ENCODE measurements around the gene LYL1.
A peak's percentile ranks its signal among the peaks of the same experiment; 100 is the strongest.

Gene LYL1

DNA sequence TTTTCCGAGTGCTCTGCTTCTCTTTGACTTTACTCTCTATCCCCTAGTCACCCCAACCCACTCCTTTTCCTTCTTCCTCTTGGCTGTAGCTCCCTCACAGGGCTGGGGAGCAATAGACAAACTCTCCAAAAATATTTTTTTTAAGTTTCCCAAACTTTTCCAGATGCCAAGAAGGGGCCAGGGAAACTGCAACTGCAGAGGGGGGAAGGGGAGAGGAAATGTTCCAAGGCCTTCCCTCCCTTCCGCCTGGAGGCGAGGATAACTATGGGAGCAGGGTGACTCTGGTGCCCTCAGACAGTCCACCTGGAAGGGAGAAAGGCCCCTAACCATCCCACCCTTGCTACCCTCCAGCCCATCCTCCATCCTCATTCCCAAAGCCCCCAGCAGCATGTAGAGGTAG lies 49.4 kb downstream of the LYL1 start:
- Histone ChIP-seq H3K4me3 (no peak overlapping the region), H3K9ac (peak overlapping the region in 1 of 11 experiments; percentile 17; a peak in 1 of 22 replicates), H3K36me3 (0 out of 22 replicates have a peak, but pooled peaks cover 0 to under 1% (median 0%) of the 10 kb centered on the region in 11 experiments), H3K4me1 (peaks cover 15 to 90% (median 67%) of the 10 kb centered on the region in 10 experiments), H4K20me1 (peaks cover 0 to 96% (median 71%) of the 10 kb centered on the region in 11 experiments; a peak in 18 of 22 replicates), H3K27me3 (peaks cover 0 to 4% (median 0%) of the 10 kb centered on the region in 11 experiments; a peak in 1 of 22 replicates), H3K4me2 (peak overlapping the region in 3 of 11 experiments; percentile 26 to 64 (median 63); a peak in 2 of 22 replicates), H3K27ac (no peak overlapping the region), H3K9me3 (replicated peaks in 1 of 11) (no peaks in the 10 kb centered on the region)
- no peak for TF ChIP-seq Cebpa-rat (IDR thresholded peaks at IDR 0.05)

DNA sequence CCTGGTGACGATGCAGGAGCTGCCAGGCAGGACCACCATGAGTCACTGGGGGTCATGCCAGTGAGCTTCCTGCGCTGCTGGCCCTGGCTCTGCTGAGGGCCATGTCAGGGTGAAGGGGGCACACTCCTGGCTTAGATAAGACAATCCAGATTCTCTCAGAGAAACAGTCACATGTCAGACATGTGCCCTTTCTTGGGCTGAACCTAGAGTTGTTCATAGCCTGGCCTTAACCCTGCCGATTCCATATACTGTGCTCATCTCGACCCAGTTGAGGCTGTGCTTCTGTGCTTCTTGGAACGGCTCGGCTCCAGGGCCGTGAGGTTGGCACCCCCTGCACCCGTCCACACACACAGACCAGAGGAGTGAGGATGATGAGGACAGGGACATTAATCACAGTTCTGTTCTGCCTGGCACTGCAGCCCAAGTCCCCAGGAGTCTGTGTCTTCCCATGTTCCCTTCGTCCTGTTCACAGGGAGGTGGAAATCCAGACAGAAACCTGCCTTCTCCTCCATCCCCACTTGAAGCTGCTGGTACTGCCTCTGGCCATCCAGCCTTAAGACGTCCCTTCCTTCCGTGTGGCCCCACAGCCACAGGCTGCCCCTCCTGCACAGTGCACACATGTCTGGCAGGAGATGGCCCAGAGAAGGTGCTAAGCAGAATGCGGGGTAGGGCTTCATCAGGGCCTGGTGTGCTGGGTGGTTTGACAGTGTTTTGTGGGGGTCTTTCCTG lies 50.0 kb downstream of the LYL1 start:
- Histone ChIP-seq H3K9ac (peak overlapping the region in 4 of 11 experiments; percentile 7 to 38 (median 15); a peak in 3 of 22 replicates), H3K4me1 (peaks cover 15 to 93% (median 65%) of the 10 kb centered on the region in 10 experiments), H3K4me2 (peak overlapping the region in 10 of 11 experiments; percentile 73 to 88 (median 84); a peak in 18 of 22 replicates), H4K20me1 (peaks cover 0 to 96% (median 75%) of the 10 kb centered on the region in 11 experiments; a peak in 18 of 22 replicates), H3K27me3 (peaks cover 0 to 4% (median 0%) of the 10 kb centered on the region in 11 experiments; a peak in 1 of 22 replicates), H3K4me3 (no peak overlapping the region), H3K27ac (no peak overlapping the region; a peak in 1 of 22 replicates), H3K36me3 (peaks cover 0 to 5% (median 0%) of the 10 kb centered on the region in 11 experiments; a peak in 1 of 22 replicates), H3K9me3 (replicated peaks in 1 of 11) (no peaks in the 10 kb centered on the region)
- no peak for TF ChIP-seq Cebpa-rat (IDR thresholded peaks at IDR 0.05)

DNA sequence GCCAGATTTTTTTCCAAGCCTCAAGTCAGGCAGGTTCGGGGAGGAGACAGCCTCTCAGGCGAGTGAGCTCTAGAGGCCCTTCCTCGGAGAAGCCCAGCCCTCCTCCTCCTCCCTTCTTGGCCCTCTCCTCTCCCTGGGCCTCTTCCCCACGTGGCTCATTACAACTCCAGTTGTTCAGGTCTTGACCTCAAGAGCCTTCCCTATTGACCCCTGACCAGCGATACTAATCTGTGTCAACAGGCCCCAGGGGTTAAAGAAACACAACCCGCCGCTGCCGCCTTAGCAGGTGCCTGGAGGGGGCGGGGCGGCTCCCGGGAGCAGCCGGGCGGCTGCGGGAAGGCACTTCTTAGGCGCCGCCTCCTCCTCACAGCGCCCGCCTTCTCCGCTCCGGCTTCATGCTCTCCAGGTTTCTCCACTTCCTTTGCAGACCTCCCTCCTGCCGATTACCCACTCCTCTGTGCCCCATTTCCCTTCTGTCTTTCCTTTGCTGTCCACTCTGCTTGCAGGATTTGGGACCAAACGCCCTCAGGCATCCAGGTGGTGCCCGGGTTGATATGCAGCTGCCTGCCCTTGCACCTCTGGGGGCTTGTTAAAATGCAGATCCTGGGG lies 51.0 kb downstream of the LYL1 start:
- H3K9ac ChIP-seq: peak overlapping the region in 8 of 11 experiments; percentile 2 to 42 (median 19); a peak in 7 of 22 replicates
- TF ChIP-seq Cebpa-rat (IDR thresholded peaks at IDR 0.05): no peak
- H3K4me2 ChIP-seq: peak overlapping the region; percentile 73 to 88 (median 84)
- no peaks in the 10 kb centered on the region for H3K9me3 ChIP-seq (replicated peaks in 1 of 11)
- H3K27ac ChIP-seq: no peak overlapping the region
- peaks cover 0 to 10% (median 0%) of the 10 kb centered on the region in 11 experiments; a peak in 2 of 22 replicates for H3K36me3 ChIP-seq
- peaks cover 0 to 95% (median 67%) of the 10 kb centered on the region in 11 experiments; a peak in 18 of 22 replicates for H4K20me1 ChIP-seq
- peaks cover 0 to 4% (median 0%) of the 10 kb centered on the region in 11 experiments; a peak in 1 of 22 replicates for H3K27me3 ChIP-seq
- H3K4me1 ChIP-seq: peaks cover 15 to 85% (median 60%) of the 10 kb centered on the region in 10 experiments
- H3K4me3 ChIP-seq: peak overlapping the region in 1 of 10 experiments; percentile 7; a peak in 3 of 20 replicates

DNA sequence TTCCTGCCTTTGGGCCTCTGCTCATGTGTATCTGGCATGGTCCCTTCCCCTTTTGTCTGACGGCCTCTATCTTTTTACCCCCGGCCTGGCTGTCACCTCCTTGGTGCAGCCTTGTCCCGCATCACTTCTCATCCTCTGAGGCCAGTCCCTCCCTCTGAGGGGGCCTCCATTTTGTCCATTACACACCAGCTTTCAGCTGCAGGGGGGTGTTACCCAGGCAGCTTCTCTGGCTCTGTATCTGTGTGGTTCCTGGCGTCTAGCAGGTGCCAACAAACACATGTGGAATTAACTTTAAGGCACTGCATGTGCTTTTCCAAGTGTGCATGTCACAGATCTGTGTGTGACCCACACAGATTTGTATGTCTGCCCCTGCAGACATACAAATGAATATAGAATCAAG lies 52.4 kb downstream of the LYL1 start:
- peaks cover 0 to 4% (median 0%) of the 10 kb centered on the region in 11 experiments; a peak in 1 of 22 replicates for H3K27me3 ChIP-seq
- no peaks in the 10 kb centered on the region for H3K9me3 ChIP-seq (replicated peaks in 1 of 11)
- H3K27ac ChIP-seq: no peak overlapping the region
- H3K4me3 ChIP-seq: no peak overlapping the region
- H3K4me1 ChIP-seq: peaks cover 15 to 71% (median 50%) of the 10 kb centered on the region in 10 experiments
- H4K20me1 ChIP-seq: peaks cover 0 to 95% (median 62%) of the 10 kb centered on the region in 11 experiments; a peak in 18 of 22 replicates
- peak overlapping the region in 5 of 11 experiments; percentile 73 to 88 (median 86); a peak in 9 of 22 replicates for H3K4me2 ChIP-seq
- TF ChIP-seq Cebpa-rat (IDR thresholded peaks at IDR 0.05): no peak
- no peak overlapping the region for H3K9ac ChIP-seq
- peaks cover 0 to 23% (median 5%) of the 10 kb centered on the region in 11 experiments; a peak in 6 of 22 replicates for H3K36me3 ChIP-seq
